Breast epithelium (tissue), 3 donors: ENCODE data around the gene BCAS1.

Experiments
- POLR2A ChIP-seq: fragments of 450-650 bp; IDR thresholded peaks from one replicate; pipeline ENCODE4 v1.6.1; 2016; ENCODE audit warnings: antibody characterized with exemption, mild to moderate bottlenecking, moderate library complexity
- TF ChIP-seq, protein P1 (sequence below), 3 donors: fragments of 450-650 bp; IDR thresholded peaks; one replicate each; pipeline ENCODE4 v1.5.1; 2016 to 2017; ENCODE audit warnings: antibody characterized with exemption in 3 of 3, mild to moderate bottlenecking in 3 of 3, moderate library complexity in 3 of 3

GRCh38 chr20:53975761-53976160, 94.6 kb downstream of the BCAS1 start:
- TF ChIP-seq, protein P1, sequence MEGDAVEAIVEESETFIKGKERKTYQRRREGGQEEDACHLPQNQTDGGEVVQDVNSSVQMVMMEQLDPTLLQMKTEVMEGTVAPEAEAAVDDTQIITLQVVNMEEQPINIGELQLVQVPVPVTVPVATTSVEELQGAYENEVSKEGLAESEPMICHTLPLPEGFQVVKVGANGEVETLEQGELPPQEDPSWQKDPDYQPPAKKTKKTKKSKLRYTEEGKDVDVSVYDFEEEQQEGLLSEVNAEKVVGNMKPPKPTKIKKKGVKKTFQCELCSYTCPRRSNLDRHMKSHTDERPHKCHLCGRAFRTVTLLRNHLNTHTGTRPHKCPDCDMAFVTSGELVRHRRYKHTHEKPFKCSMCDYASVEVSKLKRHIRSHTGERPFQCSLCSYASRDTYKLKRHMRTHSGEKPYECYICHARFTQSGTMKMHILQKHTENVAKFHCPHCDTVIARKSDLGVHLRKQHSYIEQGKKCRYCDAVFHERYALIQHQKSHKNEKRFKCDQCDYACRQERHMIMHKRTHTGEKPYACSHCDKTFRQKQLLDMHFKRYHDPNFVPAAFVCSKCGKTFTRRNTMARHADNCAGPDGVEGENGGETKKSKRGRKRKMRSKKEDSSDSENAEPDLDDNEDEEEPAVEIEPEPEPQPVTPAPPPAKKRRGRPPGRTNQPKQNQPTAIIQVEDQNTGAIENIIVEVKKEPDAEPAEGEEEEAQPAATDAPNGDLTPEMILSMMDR (IDR thresholded peaks at IDR 0.05) = no peak
- no peak for TF ChIP-seq POLR2A
